Bronchial epithelial cell (primary cell): Measurements from ENCODE around the gene MITF. TPM values are rescaled to one million over a fixed set of nuclear protein-coding genes. Genes with fewer than 3 reads are reported as not detected.
A peak's percentile ranks its signal among the peaks of the same experiment; 100 is the strongest.

Experiments used
- DNase-seq: peaks from one replicate; pipeline ENCODE4 v3.0.0-alpha.2; 2010; ENCODE audit warnings: low read depth
- FAIRE-seq: peaks from 2 replicates; lab custom pipeline; 2011; peaks lifted over from hg19 to GRCh38; lab: Jason Lieb, UNC
- H3K27me3 ChIP-seq: 2 replicates; pipeline ENCODE4 v1.5.1; 2011; ENCODE audit warnings: low read length; ENCODE audit not compliant: control insufficient read depth, insufficient read depth
- H3K36me3 ChIP-seq: 2 replicates; pipeline ENCODE4 v1.5.1; 2011; ENCODE audit warnings: low read length; ENCODE audit not compliant: control insufficient read depth, insufficient read depth
- H3K4me3 ChIP-seq: 2 replicates; pipeline ENCODE4 v1.5.1; 2011; ENCODE audit warnings: mild to moderate bottlenecking, low read depth, low read length, control low read depth
- total RNA-seq: library from RNA; depleted of rRNA; stranded (reverse); fragments of >200 nt; gene quantifications from 2 replicates; pipeline ENCODE4 v1.2.1, GENCODE V29; 2014
- TF ChIP-seq, protein P1 (sequence below): IDR thresholded peaks from 2 replicates; pipeline ENCODE4 v1.5.1; 2011; ENCODE audit warnings: mild to moderate bottlenecking, moderate library complexity, low read length, control low read depth, inconsistent platforms; ENCODE audit not compliant: insufficient read depth, severe bottlenecking

MITF gene
- total RNA-seq, 1 donor from 2014 or later = 1.6 TPM

DNA sequence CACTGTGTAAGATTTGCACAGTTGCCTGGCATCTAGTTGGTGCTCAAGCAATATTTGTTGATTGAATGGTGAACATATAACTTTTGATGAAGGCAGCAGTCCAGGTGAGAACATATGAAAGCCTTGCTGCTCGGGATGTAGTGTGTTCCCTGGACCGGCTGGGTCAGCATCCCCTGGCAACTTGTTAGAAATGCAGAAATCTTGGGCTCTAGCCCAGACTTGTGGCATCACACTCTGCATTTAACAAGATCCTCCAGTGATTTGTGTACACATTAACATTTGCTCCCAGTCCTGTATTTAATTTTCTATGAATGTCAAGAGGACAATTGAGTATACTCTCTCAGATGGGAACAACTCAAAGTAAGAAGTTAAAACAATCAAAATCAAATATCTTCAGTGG, 191.3 kb downstream of the MITF start:
- DNase-seq (no peak), FAIRE-seq (no peak)
- TF ChIP-seq, protein P1, sequence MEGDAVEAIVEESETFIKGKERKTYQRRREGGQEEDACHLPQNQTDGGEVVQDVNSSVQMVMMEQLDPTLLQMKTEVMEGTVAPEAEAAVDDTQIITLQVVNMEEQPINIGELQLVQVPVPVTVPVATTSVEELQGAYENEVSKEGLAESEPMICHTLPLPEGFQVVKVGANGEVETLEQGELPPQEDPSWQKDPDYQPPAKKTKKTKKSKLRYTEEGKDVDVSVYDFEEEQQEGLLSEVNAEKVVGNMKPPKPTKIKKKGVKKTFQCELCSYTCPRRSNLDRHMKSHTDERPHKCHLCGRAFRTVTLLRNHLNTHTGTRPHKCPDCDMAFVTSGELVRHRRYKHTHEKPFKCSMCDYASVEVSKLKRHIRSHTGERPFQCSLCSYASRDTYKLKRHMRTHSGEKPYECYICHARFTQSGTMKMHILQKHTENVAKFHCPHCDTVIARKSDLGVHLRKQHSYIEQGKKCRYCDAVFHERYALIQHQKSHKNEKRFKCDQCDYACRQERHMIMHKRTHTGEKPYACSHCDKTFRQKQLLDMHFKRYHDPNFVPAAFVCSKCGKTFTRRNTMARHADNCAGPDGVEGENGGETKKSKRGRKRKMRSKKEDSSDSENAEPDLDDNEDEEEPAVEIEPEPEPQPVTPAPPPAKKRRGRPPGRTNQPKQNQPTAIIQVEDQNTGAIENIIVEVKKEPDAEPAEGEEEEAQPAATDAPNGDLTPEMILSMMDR = no peak
- H3K27me3 ChIP-seq = no peaks in the 10 kb centered on the region
- no peaks in the 10 kb centered on the region for H3K36me3 ChIP-seq
- no peak overlapping the region for H3K4me3 ChIP-seq

DNA sequence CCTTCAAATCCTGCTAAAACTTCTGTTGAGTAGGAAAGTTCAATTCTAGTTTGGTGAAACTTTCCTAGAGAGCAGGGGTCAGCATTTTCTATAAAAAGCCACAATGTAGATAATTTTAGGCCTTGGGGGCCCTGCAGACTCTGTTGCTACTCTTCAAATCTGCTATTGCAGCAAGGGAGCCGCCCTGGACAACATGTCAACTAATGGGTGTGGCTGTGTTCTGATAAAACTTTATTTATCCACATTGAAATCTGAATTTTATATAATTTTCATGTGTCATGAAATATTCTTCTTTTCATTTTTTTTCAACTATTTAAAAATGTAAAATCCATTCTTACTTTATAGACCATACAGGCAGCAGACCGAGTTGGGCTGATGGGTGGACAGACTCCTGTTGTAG, 192.8 kb downstream of the MITF start:
- Histone ChIP-seq H3K4me3 (no peak overlapping the region), H3K36me3 (no peaks in the 10 kb centered on the region), H3K27me3 (no peaks in the 10 kb centered on the region)
- no peak for DNase-seq
- no peak for FAIRE-seq
- TF ChIP-seq, protein P1 = no peak

DNA sequence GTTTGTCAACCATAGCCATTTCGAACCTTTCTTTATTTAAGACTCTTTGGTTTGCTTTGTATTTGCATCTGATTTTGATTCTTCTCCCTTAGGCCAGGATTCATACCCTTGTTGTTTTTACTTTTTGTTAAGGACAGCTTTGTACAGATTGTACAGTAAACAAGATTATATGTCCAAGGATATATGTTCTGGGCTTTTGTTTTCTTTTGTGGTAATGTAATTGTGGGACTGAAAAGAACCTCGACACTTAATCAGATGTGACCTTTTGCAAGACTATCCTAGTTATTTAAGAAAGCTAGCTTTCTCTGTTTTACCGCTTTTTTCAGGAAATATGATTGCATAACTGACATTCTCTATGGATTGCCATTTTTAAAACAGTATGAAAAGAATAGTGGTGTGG, 193.2 kb downstream of the MITF start:
- DNase-seq = no peak
- TF ChIP-seq, protein P1 = no peak
- no peaks in the 10 kb centered on the region for H3K36me3 ChIP-seq
- H3K4me3 ChIP-seq = no peak overlapping the region
- FAIRE-seq = no peak
- H3K27me3 ChIP-seq = no peaks in the 10 kb centered on the region

DNA sequence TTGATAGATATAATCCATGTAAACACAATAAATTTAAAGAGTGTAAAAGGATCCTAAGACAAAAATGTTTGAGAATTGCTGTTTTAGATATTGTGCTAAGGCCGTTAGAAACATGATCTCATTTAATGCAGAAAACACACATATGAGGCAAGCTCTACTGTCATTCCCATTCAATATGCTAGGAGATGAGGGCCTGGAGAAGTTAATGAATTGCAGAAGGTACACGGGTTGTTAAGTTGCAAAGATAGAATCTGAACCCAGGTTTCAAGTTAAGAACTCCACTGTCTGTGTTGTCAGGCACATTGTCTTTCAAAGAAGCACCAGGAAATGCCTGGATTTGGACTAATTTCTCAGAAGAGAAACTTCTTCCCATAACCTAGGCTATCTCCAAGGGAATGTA, 195.1 kb downstream of the MITF start:
- FAIRE-seq (no peak), DNase-seq (no peak)
- TF ChIP-seq, protein P1 = no peak
- H3K4me3 ChIP-seq = no peak overlapping the region
- no peaks in the 10 kb centered on the region for H3K27me3 ChIP-seq
- H3K36me3 ChIP-seq = no peaks in the 10 kb centered on the region

DNA sequence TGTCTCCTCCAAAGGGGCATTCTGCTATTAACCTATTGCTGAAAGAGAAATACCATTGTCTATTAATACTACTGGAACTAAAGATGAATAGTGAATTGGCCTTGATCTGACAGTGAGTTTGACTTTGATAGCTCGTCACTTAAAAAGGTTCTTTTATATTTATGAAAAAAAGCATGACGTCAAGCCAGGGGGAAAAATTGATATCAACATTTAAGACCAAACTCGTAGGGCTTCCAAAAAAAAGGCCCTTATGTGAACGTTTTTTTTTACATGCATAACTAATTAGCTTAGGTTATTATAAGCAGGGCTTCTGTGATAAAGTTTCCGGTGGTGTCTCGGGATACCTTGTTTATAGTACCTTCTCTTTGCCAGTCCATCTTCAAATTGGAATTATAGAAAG, 197.0 kb downstream of the MITF start:
- TF ChIP-seq, protein P1 = no peak
- Histone ChIP-seq H3K36me3 (no peaks in the 10 kb centered on the region), H3K27me3 (no peaks in the 10 kb centered on the region), H3K4me3 (no peak overlapping the region)
- FAIRE-seq (no peak), DNase-seq (no peak)

DNA sequence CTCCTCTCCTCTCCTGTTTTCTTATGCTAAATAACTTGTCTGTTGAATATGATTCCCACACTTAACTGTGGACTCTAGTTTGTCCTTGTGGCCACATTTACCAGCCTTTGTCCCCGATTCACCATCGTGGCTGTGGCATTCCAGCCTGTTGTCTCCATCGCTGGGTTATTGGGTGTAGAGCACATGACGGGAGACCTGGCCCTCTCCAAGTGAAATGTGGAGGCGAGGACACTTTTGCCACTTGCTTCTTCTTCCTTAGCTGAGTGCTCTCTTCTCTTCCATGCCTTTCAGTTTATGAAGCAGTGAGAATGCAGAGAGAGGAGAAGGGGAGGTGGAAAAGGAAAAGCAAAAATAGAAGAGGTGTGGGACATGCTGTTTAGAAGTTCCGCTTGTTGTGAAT, 198.8 kb downstream of the MITF start:
- FAIRE-seq (peak; percentile 36), DNase-seq (no peak)
- TF ChIP-seq, protein P1 = no peak
- no peaks in the 10 kb centered on the region for H3K36me3 ChIP-seq
- no peak overlapping the region for H3K4me3 ChIP-seq
- H3K27me3 ChIP-seq = no peaks in the 10 kb centered on the region
